Esophagus muscularis mucosa (tissue), 4 donors: ENCODE results near the gene LUC7L2.

Source experiments
- EP300 ChIP-seq: sonication (generic); formaldehyde crosslinking; IDR thresholded peaks from one replicate; pipeline ENCODE4 v1.6.1; 2017; ENCODE audit warnings: antibody characterized with exemption
- POLR2A ChIP-seq: fragments of 450-650 bp; IDR thresholded peaks from one replicate; pipeline ENCODE4 v1.6.1; 2017; ENCODE audit warnings: antibody characterized with exemption, moderate library complexity, mild to moderate bottlenecking, low read depth
- POLR2AphosphoS5 ChIP-seq, 2 donors: sonication (generic); formaldehyde crosslinking; IDR thresholded peaks; one replicate each; pipeline ENCODE4 v1.6.1; 2017; ENCODE audit warnings: antibody characterized with exemption in 2 of 2
- TF ChIP-seq, protein P1 (sequence below), 3 experiments: fragments of 200-600 bp in 2 of 3; fragments of 450-650 bp in 1 of 3; sonication (generic) in 2 of 3; IDR thresholded peaks; one replicate each; pipeline ENCODE4 v1.5.1; 2017 to 2019; ENCODE audit warnings: antibody characterized with exemption in 3 of 3, mild to moderate bottlenecking in 2 of 3, moderate library complexity in 1 of 3

GRCh38 chr7:139451638-139452037 is 91.9 kb downstream of the LUC7L2 start:
- TF ChIP-seq POLR2A = no peak
- TF ChIP-seq, protein P1, sequence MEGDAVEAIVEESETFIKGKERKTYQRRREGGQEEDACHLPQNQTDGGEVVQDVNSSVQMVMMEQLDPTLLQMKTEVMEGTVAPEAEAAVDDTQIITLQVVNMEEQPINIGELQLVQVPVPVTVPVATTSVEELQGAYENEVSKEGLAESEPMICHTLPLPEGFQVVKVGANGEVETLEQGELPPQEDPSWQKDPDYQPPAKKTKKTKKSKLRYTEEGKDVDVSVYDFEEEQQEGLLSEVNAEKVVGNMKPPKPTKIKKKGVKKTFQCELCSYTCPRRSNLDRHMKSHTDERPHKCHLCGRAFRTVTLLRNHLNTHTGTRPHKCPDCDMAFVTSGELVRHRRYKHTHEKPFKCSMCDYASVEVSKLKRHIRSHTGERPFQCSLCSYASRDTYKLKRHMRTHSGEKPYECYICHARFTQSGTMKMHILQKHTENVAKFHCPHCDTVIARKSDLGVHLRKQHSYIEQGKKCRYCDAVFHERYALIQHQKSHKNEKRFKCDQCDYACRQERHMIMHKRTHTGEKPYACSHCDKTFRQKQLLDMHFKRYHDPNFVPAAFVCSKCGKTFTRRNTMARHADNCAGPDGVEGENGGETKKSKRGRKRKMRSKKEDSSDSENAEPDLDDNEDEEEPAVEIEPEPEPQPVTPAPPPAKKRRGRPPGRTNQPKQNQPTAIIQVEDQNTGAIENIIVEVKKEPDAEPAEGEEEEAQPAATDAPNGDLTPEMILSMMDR (IDR thresholded peaks at IDR 0.05) = no peak
- no peak for TF ChIP-seq EP300
- no peak for TF ChIP-seq POLR2AphosphoS5 (IDR thresholded peaks at IDR 0.05)
